NCI-H2107 (cell line): ENCODE results near the gene ITFG1.
A peak's percentile ranks its signal among the peaks of the same experiment; 100 is the strongest.
"Not testable (repeated sequence)": the region's sequence is repeated elsewhere in the genome, so short reads cannot be mapped to it uniquely, and the experiment has no call there.

Source experiments
- DNase-seq: peaks from one replicate; lab custom pipeline; 2025; lab: John Stamatoyannopoulos, UW

ITFG1 gene

DNA sequence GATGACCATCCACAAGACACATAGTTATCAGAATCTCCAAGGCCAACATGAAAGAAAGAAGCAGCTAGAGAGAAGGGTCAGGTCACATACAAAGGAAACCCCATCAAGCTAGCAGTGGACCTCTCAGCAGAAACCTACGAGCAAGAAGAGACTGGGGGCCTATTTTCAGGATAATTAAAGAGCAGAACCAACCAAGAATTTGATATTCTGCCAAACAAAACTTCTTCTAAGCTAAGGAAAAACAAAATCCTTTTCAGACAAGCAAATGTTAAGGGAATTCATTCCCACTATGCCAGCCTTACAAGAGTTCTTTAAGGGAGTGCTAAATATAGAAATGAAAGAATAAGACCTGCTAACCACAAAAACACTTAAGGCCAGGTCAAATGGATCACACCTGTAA is 47.8 kb downstream of the ITFG1 start:
- DNase-seq, result no peak

DNA sequence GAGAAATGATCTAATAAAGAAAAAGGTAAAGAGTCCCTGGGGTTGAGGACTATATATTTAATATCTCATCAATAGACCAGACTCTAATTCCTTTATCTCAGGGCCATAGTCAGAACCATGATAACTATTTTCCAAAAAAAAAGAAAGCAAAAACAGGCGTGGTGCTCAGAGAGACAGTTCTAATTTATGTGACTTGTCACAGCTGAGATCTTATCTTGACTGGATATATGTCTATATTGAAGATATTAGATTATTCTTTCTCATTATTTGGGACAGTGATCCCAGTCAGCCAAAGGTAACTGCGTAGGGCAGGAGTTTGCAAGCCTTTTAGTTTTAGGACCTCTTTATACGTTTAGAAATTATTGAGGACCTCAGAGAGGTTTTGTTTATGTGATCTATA is 52.4 kb downstream of the ITFG1 start:
- DNase-seq, result no peak

- no peak for DNase-seq
Observed at GRCh38 chr16:47395733-47396498, 64.9 kb downstream of the ITFG1 start.

- peak; percentile 6 for DNase-seq
Observed at GRCh38 chr16:47392081-47392480, 68.8 kb downstream of the ITFG1 start.

- no peak for DNase-seq
Observed at GRCh38 chr16:47388705-47389104, 72.2 kb downstream of the ITFG1 start.

DNA sequence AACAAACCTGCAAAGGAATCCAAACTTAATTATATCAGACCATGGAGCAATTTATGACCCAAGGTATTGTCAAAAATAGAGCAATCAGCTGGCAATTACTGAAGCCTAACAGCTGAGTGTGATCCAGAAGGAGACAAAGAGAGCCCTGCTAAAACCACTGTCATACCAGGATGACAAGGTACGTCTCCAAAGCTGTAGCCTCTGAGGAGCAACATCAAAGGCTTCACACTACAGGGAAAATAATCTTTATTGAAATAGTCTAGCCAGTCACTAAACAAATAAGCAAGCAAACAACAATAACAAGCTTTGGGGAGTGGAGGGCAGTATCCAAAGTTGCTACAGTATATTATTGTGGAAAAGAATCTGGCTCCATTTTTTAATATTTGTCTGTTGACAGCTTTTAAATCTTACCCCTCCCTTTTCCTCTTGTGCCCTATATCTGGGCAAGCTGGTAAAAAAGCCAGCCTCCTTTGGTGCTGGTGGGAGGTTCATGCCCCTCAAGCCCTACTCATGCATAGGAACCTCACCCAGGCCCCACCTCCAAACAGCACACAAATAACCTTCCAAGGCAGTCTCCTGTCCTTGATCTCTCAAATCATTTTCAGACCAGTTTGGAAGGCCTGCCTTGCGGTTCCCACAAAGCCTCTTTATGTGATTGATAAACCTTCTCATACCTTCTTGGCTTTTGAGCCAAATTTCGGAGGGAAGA is 73.7 kb downstream of the ITFG1 start:
- no peak for DNase-seq

GRCh38 chr16:47386201-47386718 is 74.6 kb downstream of the ITFG1 start:
- DNase-seq, result no peak

GRCh38 chr16:47382362-47382761 is 78.5 kb downstream of the ITFG1 start:
- DNase-seq, result no peak

- DNase-seq, result no peak
Observed at GRCh38 chr16:47377154-47377553, 83.7 kb downstream of the ITFG1 start.

DNA sequence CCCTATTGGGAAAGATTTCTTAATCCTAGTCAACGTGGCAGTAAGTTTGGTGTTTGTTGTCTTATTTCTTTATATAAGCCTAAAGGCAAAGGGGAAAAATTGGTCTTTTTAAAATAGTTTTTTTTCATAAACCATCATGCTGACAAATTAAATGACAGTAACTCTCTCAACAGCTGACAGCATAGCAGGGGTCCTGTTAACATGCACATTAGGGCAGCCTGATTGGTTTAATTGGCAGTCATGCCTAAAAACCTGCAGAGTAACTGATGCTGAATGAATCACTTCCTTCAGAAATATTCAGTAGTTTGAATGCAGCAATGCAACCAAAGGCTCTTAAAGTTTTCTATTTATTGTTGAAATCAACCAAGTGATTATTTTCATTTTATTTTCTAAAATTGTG is 85.4 kb downstream of the ITFG1 start:
- DNase-seq, result no peak

DNA sequence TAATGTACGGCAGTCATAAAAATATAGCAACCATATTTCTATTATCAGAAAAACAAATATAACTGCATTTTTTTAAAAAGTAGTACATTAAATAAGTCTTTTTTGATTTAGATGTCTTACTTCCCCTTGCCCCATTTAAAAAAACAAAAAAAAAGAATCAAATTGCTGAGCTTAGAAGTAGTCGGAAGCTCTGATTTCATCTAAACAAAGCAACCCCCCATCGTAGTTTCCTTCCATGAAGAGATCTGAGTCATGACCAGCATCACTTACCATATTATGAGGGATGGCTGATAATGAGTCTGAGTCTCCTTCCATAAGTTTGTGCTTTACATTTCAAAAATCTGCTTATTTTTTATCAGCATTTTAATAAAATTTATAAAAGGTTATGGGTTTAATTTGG is 86.2 kb downstream of the ITFG1 start:
- DNase-seq, result no peak

DNA sequence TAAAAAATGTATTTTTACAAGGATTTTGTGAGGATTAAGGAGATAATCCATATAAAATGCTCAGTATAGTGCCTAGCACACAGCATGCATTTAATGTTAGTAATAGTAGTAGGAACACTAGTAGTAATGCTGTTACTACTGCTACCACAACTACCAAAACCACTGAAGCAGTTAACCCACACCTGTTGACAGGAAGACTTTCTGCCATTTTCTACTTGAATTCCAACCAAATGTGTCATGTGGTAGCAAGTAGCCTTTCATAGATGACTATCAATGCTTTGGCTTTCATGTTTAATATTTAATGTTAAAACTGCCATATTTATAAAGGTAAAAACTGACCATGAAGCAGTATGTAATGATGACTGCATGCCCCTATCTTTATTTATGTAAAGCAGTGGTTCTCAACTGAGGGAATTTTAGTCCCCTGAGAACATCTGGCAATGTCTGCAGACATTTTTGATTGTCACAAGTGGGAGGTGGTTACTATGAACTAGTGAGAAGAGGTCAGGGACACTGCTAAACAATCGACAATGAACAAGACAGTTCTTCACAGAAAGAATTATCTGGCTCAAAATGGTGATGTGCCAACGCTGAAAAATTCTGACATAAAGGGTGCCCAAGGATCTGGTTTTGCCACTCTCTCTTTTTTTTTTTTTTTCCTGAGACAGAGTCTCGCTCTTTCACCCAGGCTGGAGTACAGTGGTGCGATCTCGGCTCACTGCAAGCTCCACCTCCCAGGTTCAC is 89.4 kb downstream of the ITFG1 start:
- DNase-seq, result no peak

- DNase-seq, result no peak
Observed at GRCh38 chr16:47370536-47370935, 90.3 kb downstream of the ITFG1 start.

DNA sequence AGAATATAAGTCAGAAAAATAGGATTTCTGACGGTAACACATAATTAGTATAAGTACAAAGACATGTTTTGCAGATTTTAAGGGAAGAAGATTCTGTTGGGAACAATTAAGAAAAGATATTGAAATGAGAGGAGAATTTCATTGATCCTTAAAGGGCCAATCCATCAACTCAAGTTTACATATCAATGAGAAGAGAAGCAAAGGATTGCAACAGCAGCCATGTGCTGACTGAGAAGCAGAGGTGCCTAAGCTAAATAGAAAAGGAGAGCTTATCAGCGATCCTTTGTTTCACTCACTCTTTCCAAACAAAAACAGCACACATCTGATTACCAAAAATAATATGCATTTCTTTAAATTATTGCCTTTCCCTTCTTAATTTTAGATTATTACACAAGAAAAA is 94.6 kb downstream of the ITFG1 start:
- no peak for DNase-seq

- DNase-seq, result no peak
Observed at GRCh38 chr16:47363761-47364160, 97.1 kb downstream of the ITFG1 start.

- no peak for DNase-seq
Observed at GRCh38 chr16:47359478-47359877, 101.4 kb downstream of the ITFG1 start.

GRCh38 chr16:47358816-47359215 is 102.0 kb downstream of the ITFG1 start:
- no peak for DNase-seq

- not testable (repeated sequence) for DNase-seq
Observed at GRCh38 chr16:47349029-47349428, 111.8 kb downstream of the ITFG1 start.

GRCh38 chr16:47347021-47347696 is 113.7 kb downstream of the ITFG1 start:
- DNase-seq, result not testable (repeated sequence)

DNA sequence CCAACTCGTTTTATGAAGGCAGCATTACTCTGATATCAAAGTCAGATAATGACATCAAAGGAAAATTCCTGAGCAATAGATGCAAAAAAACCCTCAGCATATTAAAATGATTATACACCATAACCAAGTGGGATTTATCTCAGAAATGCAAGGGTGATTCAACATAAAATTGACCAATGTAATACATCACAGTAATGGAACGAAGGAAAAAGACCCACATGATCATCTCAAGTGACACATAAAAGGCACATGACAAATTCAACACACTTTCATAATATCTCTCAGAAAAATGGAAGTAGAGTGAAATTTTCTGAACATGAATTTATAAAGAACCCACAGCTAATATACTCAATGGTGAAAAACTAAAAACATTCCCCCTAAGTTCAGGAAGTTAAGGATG is 118.8 kb downstream of the ITFG1 start:
- DNase-seq, result no peak

DNA sequence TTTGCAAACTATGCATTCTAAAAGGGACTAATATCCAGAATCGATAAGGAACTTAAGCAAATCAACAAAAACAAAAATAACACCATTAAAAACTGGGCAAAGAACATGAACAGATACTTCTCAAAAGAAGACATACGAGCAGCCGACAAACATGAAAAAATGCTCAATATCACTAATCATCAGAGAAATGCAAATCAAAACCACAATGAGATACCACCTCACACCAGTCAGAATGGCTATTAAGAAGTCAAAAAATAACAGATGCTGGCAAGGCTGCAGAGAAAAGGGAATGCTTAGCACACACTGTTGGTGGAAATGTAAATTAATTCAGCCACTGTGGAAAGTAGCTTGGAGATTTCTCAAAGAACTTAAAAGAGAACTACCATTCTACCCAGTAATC is 130.3 kb downstream of the ITFG1 start:
- DNase-seq, result not testable (repeated sequence)

- DNase-seq, result not testable (repeated sequence)
Observed at GRCh38 chr16:47324309-47324708, 136.6 kb downstream of the ITFG1 start.
